CD14-positive monocyte (primary cell): ENCODE results near the gene MYL6B. TPM values are rescaled to one million over a fixed set of nuclear protein-coding genes. Genes with fewer than 3 reads are reported as not detected.

ENCODE experiments used
- DNase-seq, 3 donors: peaks; one replicate each; pipeline ENCODE4 v3.0.0-alpha.2; 2011 to 2022
- H2AFZ ChIP-seq: 2 replicates; pipeline ENCODE4 v1.6.0; 2012; ENCODE audit warnings: mild to moderate bottlenecking, low read depth, low read length, inconsistent platforms; ENCODE audit not compliant: insufficient read depth, poor library complexity, severe bottlenecking
- H3K27ac ChIP-seq, 2 donors: 1 replicate in 1 of 2; 2 replicates in 1 of 2; pipeline ENCODE4 v1.5.1; 2012 to 2013; ENCODE audit warnings: low read length in 2 of 2, control low read depth in 1 of 2, inconsistent platforms in 1 of 2, low read depth in 1 of 2, mild to moderate bottlenecking in 1 of 2
- H3K27me3 ChIP-seq, 2 donors: one replicate each; pipeline versions ENCODE4 v1.6.0 to v1.6.1; 2011 to 2013; ENCODE audit warnings: low read length in 2 of 2; ENCODE audit not compliant: control insufficient read depth in 2 of 2, insufficient read depth in 2 of 2
- H3K36me3 ChIP-seq, 2 donors: replicated peaks in 1 of 2; 1 replicate in 1 of 2; 2 replicates in 1 of 2; pipeline versions ENCODE4 v1.5.1 to v1.6.1; 2012 to 2013; ENCODE audit warnings: low read length in 2 of 2, control low read depth in 1 of 2, inconsistent platforms in 1 of 2, mild to moderate bottlenecking in 1 of 2; ENCODE audit not compliant: insufficient read depth in 2 of 2, control insufficient read depth in 1 of 2
- H3K4me1 ChIP-seq, 2 donors: 1 replicate in 1 of 2; 2 replicates in 1 of 2; pipeline versions ENCODE4 v1.5.1 to v1.6.1; 2012 to 2013; ENCODE audit warnings: low read length in 2 of 2, control low read depth in 1 of 2, inconsistent platforms in 1 of 2, mild to moderate bottlenecking in 1 of 2, moderate library complexity in 1 of 2; ENCODE audit not compliant: insufficient read depth in 2 of 2, control insufficient read depth in 1 of 2
- H3K4me2 ChIP-seq: replicated peaks from 2 replicates; pipeline ENCODE3; 2012; ENCODE audit warnings: low read length, moderate library complexity, mild to moderate bottlenecking; ENCODE audit not compliant: poor library complexity, severe bottlenecking; ENCODE audit errors: extremely low read depth
- H3K4me3 ChIP-seq, 3 experiments: fragments of 200-600 bp in 1 of 3; sonication (generic) in 1 of 3; replicated peaks in 1 of 3; 1 replicate in 2 of 3; 2 replicates in 1 of 3; pipeline ENCODE4 v1.5.1; 2011 to 2013; ENCODE audit warnings: low read length in 3 of 3, mild to moderate bottlenecking in 3 of 3, control low read depth in 2 of 3, low read depth in 2 of 3, inconsistent platforms in 1 of 3, moderate library complexity in 1 of 3
- H3K79me2 ChIP-seq: 2 replicates; pipeline ENCODE4 v1.6.0; 2012; ENCODE audit warnings: mild to moderate bottlenecking, control low read depth, inconsistent platforms, low read length, moderate library complexity; ENCODE audit not compliant: insufficient read depth
- H3K9ac ChIP-seq: 2 replicates; pipeline ENCODE4 v1.6.0; 2017; ENCODE audit warnings: low read length, mild to moderate bottlenecking; ENCODE audit not compliant: insufficient read depth, poor library complexity, severe bottlenecking
- H3K9me3 ChIP-seq, 2 donors: replicated peaks in 1 of 2; 1 replicate in 1 of 2; 2 replicates in 1 of 2; pipeline versions ENCODE4 v1.5.1 to v1.6.1; 2012 to 2013; ENCODE audit warnings: low read length in 2 of 2, control low read depth in 1 of 2; ENCODE audit not compliant: control insufficient read depth in 1 of 2, insufficient read depth in 1 of 2
- H4K20me1 ChIP-seq: 2 replicates; pipeline ENCODE4 v1.6.0; 2012; ENCODE audit warnings: mild to moderate bottlenecking, low read length, control low read depth, moderate library complexity; ENCODE audit not compliant: insufficient read depth
- H3K27ac Mint-ChIP-seq, 7 donors: one replicate each; pipeline ENCODE4 v1.8.0; 2020; ENCODE audit warnings: mild to moderate bottlenecking in 7 of 7, mixed read lengths in 7 of 7, moderate library complexity in 6 of 7, inconsistent platforms in 2 of 7
- H3K27me3 Mint-ChIP-seq, 3 donors: one replicate each; pipeline ENCODE4 v1.8.0; 2021 to 2022; ENCODE audit warnings: low read depth in 3 of 3, mild to moderate bottlenecking in 3 of 3, mixed read lengths in 3 of 3, moderate library complexity in 3 of 3, inconsistent platforms in 1 of 3
- H3K36me3 Mint-ChIP-seq, 2 donors: one replicate each; pipeline ENCODE4 v1.8.0; 2020; ENCODE audit warnings: mixed read lengths in 2 of 2, inconsistent platforms in 1 of 2, mild to moderate bottlenecking in 1 of 2
- H3K4me1 Mint-ChIP-seq: one replicate; pipeline ENCODE4 v1.8.0; 2020; ENCODE audit warnings: mild to moderate bottlenecking, mixed read lengths
- H3K4me3 Mint-ChIP-seq, 2 donors: one replicate each; pipeline ENCODE4 v1.8.0; 2020; ENCODE audit warnings: mild to moderate bottlenecking in 2 of 2, mixed read lengths in 2 of 2, moderate library complexity in 1 of 2
- H3K9me3 Mint-ChIP-seq, 7 donors: one replicate each; pipeline ENCODE4 v1.8.0; 2020 to 2022; ENCODE audit warnings: mixed read lengths in 7 of 7, mild to moderate bottlenecking in 6 of 7, moderate library complexity in 6 of 7, inconsistent platforms in 2 of 7
- CTCF ChIP-seq: fragments of 200-600 bp; IDR thresholded peaks from one replicate; pipeline ENCODE4 v1.8.0; 2022; ENCODE audit warnings: antibody characterized with exemption, mild to moderate bottlenecking
- WGBS: methylation state at CpG from one replicate; pipeline ENCODE4 v1.1.5; 2013; ENCODE audit warnings: missing lambda C conversion rate; ENCODE audit not compliant: insufficient coverage; 5-methylcytosine and 5-hydroxymethylcytosine counted together
- intact Hi-C, 2 donors: fragments of 100-400 bp; cut with micrococcal nuclease; formaldehyde crosslinking; loops; one replicate each; pipeline versions ENCODE4 v1.15.0 to v1.15.1; 2023
- polyA plus RNA-seq, 3 donors: library from polyadenylated mRNA; depleted of rRNA in 1 of 3; unstranded in 2 of 3; stranded (reverse) in 1 of 3; fragments of 300-500 nt in 2 of 3; fragments of >200 nt in 1 of 3; fragmentation: Illumina TruSeq in 2 of 3; gene quantifications; 1 replicate in 2 of 3; 2 replicates in 1 of 3; pipeline ENCODE4 v1.2.3, GENCODE V29; 2012 to 2021

Gene MYL6B
- polyA plus RNA-seq, 3 donors = 2.7 to 4.3 (median 4.1) TPM

GRCh38 chr12:56141946-56142784 lies 10.2 kb upstream of the MYL6B start:
- H3K27ac Mint-ChIP-seq = peak overlapping the region; percentile 85 to 93 (median 89)
- H3K4me2 ChIP-seq = peak overlapping the region; percentile 48
- no peak for TF ChIP-seq CTCF
- no peak overlapping the region for H3K9ac ChIP-seq
- H3K4me1 Mint-ChIP-seq = peaks cover 29% of the 10 kb centered on the region
- H3K36me3 Mint-ChIP-seq = peaks cover 69 to 77% of the 10 kb centered on the region in 2 donors
- no peaks in the 10 kb centered on the region for H3K9me3 ChIP-seq
- H2AFZ ChIP-seq = peak overlapping the region; percentile 48
- DNase-seq = peak in 2 of 3 donors; percentile 46 to 48
- H3K27me3 ChIP-seq = no peaks in the 10 kb centered on the region
- peak overlapping the region in 1 of 3 experiments; percentile 61 for H3K4me3 ChIP-seq
- peaks cover 29 to 30% of the 10 kb centered on the region in 2 donors for H3K4me1 ChIP-seq
- peak overlapping the region; percentile 57 to 75 for H3K4me3 Mint-ChIP-seq
- H4K20me1 ChIP-seq = no peaks in the 10 kb centered on the region
- peak overlapping the region; percentile 32 to 60 for H3K27ac ChIP-seq
- H3K9me3 Mint-ChIP-seq = peaks cover 0 to 2% (median 0%) of the 10 kb centered on the region in 7 donors
- H3K36me3 ChIP-seq = peaks cover 58 to 70% of the 10 kb centered on the region in 2 donors
- H3K27me3 Mint-ChIP-seq = peaks cover 0 to 2% (median 2%) of the 10 kb centered on the region in 3 donors
- WGBS = 50% methylated on average over 9 of the region's 19 CpGs
- H3K79me2 ChIP-seq = no peaks in the 10 kb centered on the region
- intact Hi-C loops = no loop called here

GRCh38 chr12:56143217-56143616 lies 9.2 kb upstream of the MYL6B start:
- H3K4me2 ChIP-seq = no peak overlapping the region
- TF ChIP-seq CTCF = no peak
- peak overlapping the region in 1 of 2 donors; percentile 44 for H3K4me3 Mint-ChIP-seq
- no peaks in the 10 kb centered on the region for H3K9me3 ChIP-seq
- DNase-seq = peak in 2 of 3 donors; percentile 29 to 56
- H3K27me3 ChIP-seq = no peaks in the 10 kb centered on the region
- H3K36me3 Mint-ChIP-seq = peaks cover 59 to 67% of the 10 kb centered on the region in 2 donors
- H4K20me1 ChIP-seq = no peaks in the 10 kb centered on the region
- H3K9ac ChIP-seq = no peak overlapping the region
- H3K9me3 Mint-ChIP-seq = peaks cover 0 to 2% (median 0%) of the 10 kb centered on the region in 7 donors
- peaks cover 47 to 59% of the 10 kb centered on the region in 2 donors for H3K36me3 ChIP-seq
- WGBS = 50% methylated on average over 2 of the region's 4 CpGs
- peak overlapping the region; percentile 15 to 87 (median 65) for H3K27ac Mint-ChIP-seq
- H3K27me3 Mint-ChIP-seq = peaks cover 0 to 2% (median 0%) of the 10 kb centered on the region in 3 donors
- H3K79me2 ChIP-seq = no peaks in the 10 kb centered on the region
- peaks cover 29 to 30% of the 10 kb centered on the region in 2 donors for H3K4me1 ChIP-seq
- intact Hi-C loops = no loop called here
- H2AFZ ChIP-seq = no peak overlapping the region
- peaks cover 29% of the 10 kb centered on the region for H3K4me1 Mint-ChIP-seq
- H3K4me3 ChIP-seq = peak overlapping the region in 1 of 3 experiments; percentile 23
- peak overlapping the region; percentile 46 to 60 for H3K27ac ChIP-seq
